H9 (cell line): ENCODE data around the gene LMF1. TPM values are rescaled to one million over a fixed set of nuclear protein-coding genes. Genes with fewer than 3 reads are reported as not detected.

Experiments
- DNase-seq: peaks from one replicate; pipeline ENCODE4 v3.0.0-alpha.2; 2017
- H2AFZ ChIP-seq: one replicate; pipeline ENCODE4 v1.6.1; 2013; ENCODE audit warnings: mild to moderate bottlenecking, low read length, control low read depth, moderate library complexity
- H2AK5ac ChIP-seq: 2 replicates; pipeline ENCODE4 v1.6.1; 2013; ENCODE audit warnings: low read length, control low read depth, mixed read lengths; ENCODE audit not compliant: insufficient read length
- H2BK120ac ChIP-seq: one replicate; pipeline ENCODE4 v1.6.1; 2013; ENCODE audit warnings: low read depth, mild to moderate bottlenecking, low read length, control low read depth, inconsistent platforms; ENCODE audit not compliant: poor library complexity, severe bottlenecking
- H2BK12ac ChIP-seq: 2 replicates; pipeline ENCODE4 v1.6.1; 2013; ENCODE audit warnings: low read length, control low read depth, mixed read lengths, low read depth; ENCODE audit not compliant: insufficient read length
- H2BK15ac ChIP-seq: 2 replicates; pipeline ENCODE4 v1.6.1; 2013; ENCODE audit warnings: low read depth, low read length, control low read depth
- H2BK20ac ChIP-seq: one replicate; pipeline ENCODE4 v1.6.1; 2013; ENCODE audit warnings: low read depth, mild to moderate bottlenecking, low read length, control low read depth, inconsistent platforms; ENCODE audit not compliant: poor library complexity, severe bottlenecking
- H2BK5ac ChIP-seq: 2 replicates; pipeline ENCODE4 v1.6.1; 2013; ENCODE audit warnings: low read length, control low read depth, mixed read lengths; ENCODE audit not compliant: insufficient read length
- H3K14ac ChIP-seq: 2 replicates; pipeline ENCODE4 v1.6.1; 2013; ENCODE audit warnings: low read length, control low read depth; ENCODE audit not compliant: insufficient read depth
- H3K18ac ChIP-seq: 2 replicates; pipeline ENCODE4 v1.6.1; 2013; ENCODE audit warnings: low read depth, mild to moderate bottlenecking, mixed read lengths, low read length, control low read depth; ENCODE audit not compliant: insufficient read length
- H3K23ac ChIP-seq: 2 replicates; pipeline ENCODE4 v1.6.1; 2013; ENCODE audit warnings: low read length, control low read depth, mixed read lengths, low read depth; ENCODE audit not compliant: insufficient read length
- H3K23me2 ChIP-seq: 2 replicates; pipeline ENCODE4 v1.6.1; 2013; ENCODE audit warnings: low read depth, mild to moderate bottlenecking, mixed read lengths, low read length, control low read depth; ENCODE audit not compliant: insufficient read length, poor library complexity, severe bottlenecking
- H3K27ac ChIP-seq: 2 replicates; pipeline ENCODE4 v1.5.1; 2013; ENCODE audit warnings: low read length, control low read depth, mixed read lengths, low read depth; ENCODE audit not compliant: insufficient read length
- H3K27me3 ChIP-seq: 2 replicates; pipeline ENCODE4 v1.6.1; 2013; ENCODE audit warnings: low read length, control low read depth, inconsistent platforms; ENCODE audit not compliant: insufficient read depth
- H3K4ac ChIP-seq: 2 replicates; pipeline ENCODE4 v1.6.1; 2013; ENCODE audit warnings: low read depth, mild to moderate bottlenecking, control low read depth, inconsistent platforms, low read length, moderate library complexity
- H3K4me1 ChIP-seq: 2 replicates; pipeline ENCODE4 v1.6.1; 2013; ENCODE audit warnings: low read length, control low read depth, inconsistent platforms; ENCODE audit not compliant: insufficient read depth
- H3K4me2 ChIP-seq: 2 replicates; pipeline ENCODE4 v1.6.1; 2013; ENCODE audit warnings: low read length, control low read depth, mixed read lengths; ENCODE audit not compliant: insufficient read length, insufficient read depth
- H3K56ac ChIP-seq: 2 replicates; pipeline ENCODE4 v1.6.1; 2013; ENCODE audit warnings: low read depth, mild to moderate bottlenecking, mixed read lengths, low read length, control low read depth; ENCODE audit not compliant: insufficient read length
- H3K79me1 ChIP-seq: 2 replicates; pipeline ENCODE4 v1.6.1; 2013; ENCODE audit warnings: low read depth, mild to moderate bottlenecking, moderate library complexity, low read length, control low read depth, inconsistent platforms; ENCODE audit not compliant: insufficient read depth, poor library complexity, severe bottlenecking
- H3K79me2 ChIP-seq: 2 replicates; pipeline ENCODE4 v1.6.1; 2013; ENCODE audit warnings: low read length, control low read depth, inconsistent platforms; ENCODE audit not compliant: insufficient read depth
- H3K9ac ChIP-seq: 2 replicates; pipeline ENCODE4 v1.6.1; 2013; ENCODE audit warnings: low read length, control low read depth, mixed read lengths; ENCODE audit not compliant: insufficient read length; ENCODE audit errors: extremely low read depth
- H3K9me3 ChIP-seq: one replicate; pipeline ENCODE4 v1.6.1; 2013; ENCODE audit warnings: low read depth, low read length, inconsistent platforms; ENCODE audit not compliant: control insufficient read depth
- H3T11ph ChIP-seq: one replicate; pipeline ENCODE4 v1.6.1; 2013; ENCODE audit warnings: mild to moderate bottlenecking, low read length, control low read depth, inconsistent platforms
- H4K20me1 ChIP-seq: one replicate; pipeline ENCODE4 v1.6.1; 2013; ENCODE audit not compliant: control insufficient read depth, insufficient read length, insufficient read depth
- H4K5ac ChIP-seq: 2 replicates; pipeline ENCODE4 v1.6.1; 2013; ENCODE audit warnings: low read depth, mild to moderate bottlenecking, mixed read lengths, low read length, control low read depth; ENCODE audit not compliant: insufficient read length
- H4K8ac ChIP-seq: replicated peaks from 2 replicates; pipeline ENCODE4 v1.6.1; 2013; ENCODE audit warnings: low read length, control low read depth, mixed read lengths, low read depth; ENCODE audit not compliant: insufficient read length
- H4K91ac ChIP-seq: 2 replicates; pipeline ENCODE4 v1.6.1; 2013; ENCODE audit warnings: low read depth, mild to moderate bottlenecking, moderate library complexity, mixed read lengths, low read length, control low read depth; ENCODE audit not compliant: insufficient read length
- H3K27ac Mint-ChIP-seq, 3 experiments: 2 replicates in 2 of 3; 3 replicates in 1 of 3; pipeline ENCODE4 v1.8.0; 2020 to 2021; ENCODE audit warnings: mixed read lengths in 3 of 3, mild to moderate bottlenecking in 1 of 3, moderate library complexity in 1 of 3
- H3K27me3 Mint-ChIP-seq: 2 replicates; pipeline ENCODE4 v1.8.0; 2021; ENCODE audit warnings: low read depth, mild to moderate bottlenecking, moderate library complexity, mixed read lengths
- H3K36me3 Mint-ChIP-seq, 3 experiments: 2 replicates in 2 of 3; 3 replicates in 1 of 3; pipeline ENCODE4 v1.8.0; 2020 to 2021; ENCODE audit warnings: low read depth in 3 of 3, mixed read lengths in 3 of 3; ENCODE audit not compliant: insufficient read depth in 1 of 3
- H3K4me1 Mint-ChIP-seq, 2 experiments: 2 replicates each; pipeline ENCODE4 v1.8.0; 2020; ENCODE audit warnings: mixed read lengths in 2 of 2
- H3K4me3 Mint-ChIP-seq, 2 experiments: 2 replicates in 1 of 2; 3 replicates in 1 of 2; pipeline ENCODE4 v1.8.0; 2020 to 2021; ENCODE audit warnings: mild to moderate bottlenecking in 2 of 2, mixed read lengths in 2 of 2, moderate library complexity in 1 of 2
- H3K9me3 Mint-ChIP-seq, 2 experiments: 2 replicates in 1 of 2; 3 replicates in 1 of 2; pipeline ENCODE4 v1.8.0; 2020; ENCODE audit warnings: mild to moderate bottlenecking in 2 of 2, mixed read lengths in 2 of 2, moderate library complexity in 1 of 2
- CTCF ChIP-seq: fragments of 200-600 bp; sonication (generic); conservative IDR thresholded peaks from 3 replicates; pipeline ENCODE4 v1.8.0; 2021; ENCODE audit warnings: antibody characterized with exemption, mild to moderate bottlenecking
- WGBS: extraction: QIAGEN DNeasy Blood & Tissue Kit; methylation state at CpG from one replicate; pipeline ENCODE4 v1.1.7; 2013; ENCODE audit warnings: missing lambda C conversion rate, low lambda C conversion rate, mixed read lengths; ENCODE audit not compliant: insufficient read length; ENCODE audit errors: extremely low coverage; 5-methylcytosine and 5-hydroxymethylcytosine counted together
- total RNA-seq: library from RNA; stranded (reverse); gene quantifications from 2 replicates; pipeline ENCODE4 v1.2.1, GENCODE V29; 2021

Gene LMF1
- total RNA-seq, 1 experiment from 2014 or later: 7.1 TPM

- Histone ChIP-seq H3K9me3 (no peaks in the 10 kb centered on the region), H2BK15ac (no peak overlapping the region), H3T11ph (no peak overlapping the region), H2BK120ac (no peak overlapping the region), H3K56ac (no peak overlapping the region), H3K23me2 (peaks cover 7% of the 10 kb centered on the region), H3K27ac (no peak overlapping the region), H3K14ac (no peak overlapping the region), H3K79me1 (no peaks in the 10 kb centered on the region), H2BK20ac (no peak overlapping the region), H2AFZ (no peak overlapping the region), H3K4me1 (no peaks in the 10 kb centered on the region; the same call in 1 of the 2 replicates), H4K91ac (no peak overlapping the region), H4K20me1 (no peaks in the 10 kb centered on the region), H3K4ac (no peak overlapping the region), H3K4me2 (no peak overlapping the region), H3K27me3 (peaks cover 5% of the 10 kb centered on the region; the same call in 1 of the 2 replicates), H3K79me2 (no peaks in the 10 kb centered on the region), H3K23ac (no peak overlapping the region), H4K8ac (no peak overlapping the region), H2BK12ac (no peak overlapping the region), H3K18ac (no peak overlapping the region), H2BK5ac (no peak overlapping the region), H3K9ac (no peak overlapping the region), H2AK5ac (no peak overlapping the region), H4K5ac (no peak overlapping the region)
- no CpG with 5 or more reads among the region's 8 CpGs for WGBS
- Mint-ChIP-seq H3K36me3 (no peaks in the 10 kb centered on the region), H3K9me3 (peaks cover 0 to 8% of the 10 kb centered on the region in 2 experiments; a peak in 2 of 5 replicates), H3K27me3 (peaks cover 74% of the 10 kb centered on the region), H3K27ac (no peak overlapping the region), H3K4me3 (no peak overlapping the region), H3K4me1 (peaks cover 2 to 7% of the 10 kb centered on the region in 2 experiments; a peak in 1 of 4 replicates)
- TF ChIP-seq CTCF: no peak
- DNase-seq: no peak
These were observed 167.1 kb downstream of the LMF1 start for GRCh38 chr16:803754-804080.

Other genes starting within 250 kb of the LMF1 start
- 31.5 and 34.8 TPM in 2 replicates for gene ANTKMT, start 249.8 kb downstream of the LMF1 start, total RNA-seq
- gene CCDC78, start 244.5 kb downstream of the LMF1 start, total RNA-seq: 12.1 TPM in 2 replicates
- gene HAGHL, start 243.9 kb downstream of the LMF1 start, total RNA-seq: 21.3 and 25.2 TPM in 2 replicates
- 21.9 and 26.4 TPM in 2 replicates for gene CIAO3, start 230.0 kb downstream of the LMF1 start, total RNA-seq
- 0.22 and 0.31 TPM in 2 replicates for gene MSLN, start 210.2 kb downstream of the LMF1 start, total RNA-seq
- 48.6 and 52.2 TPM in 2 replicates for gene RPUSD1, start 182.6 kb downstream of the LMF1 start, total RNA-seq
- 120 and 127 TPM in 2 replicates for gene CHTF18, start 182.4 kb downstream of the LMF1 start, total RNA-seq
- not detected in 2 replicates for gene GNG13, start 170.2 kb downstream of the LMF1 start, total RNA-seq
- 8.9 and 9.6 TPM in 2 replicates for gene SOX8, start 10.8 kb upstream of the LMF1 start, total RNA-seq
- 0.22 and 0.37 TPM in 2 replicates for gene SSTR5, start 101.8 kb upstream of the LMF1 start, total RNA-seq
- gene C1QTNF8, start 125.3 kb upstream of the LMF1 start, total RNA-seq: not detected in 2 replicates
- 41.9 and 43.3 TPM in 2 replicates for gene CACNA1H, start 182.1 kb upstream of the LMF1 start, total RNA-seq